ENCODE results near the gene PTPRH. TPM values are rescaled to one million over a fixed set of nuclear protein-coding genes. Genes with fewer than 3 reads are reported as not detected.

Gene PTPRH
- total and polyA plus RNA-seq, 9 of the 15 experiments (the other 6 are each of a cell fraction or from before 2014, with no cell fraction given): 0.87 to 34.3 (median 22.7) TPM

DNA sequence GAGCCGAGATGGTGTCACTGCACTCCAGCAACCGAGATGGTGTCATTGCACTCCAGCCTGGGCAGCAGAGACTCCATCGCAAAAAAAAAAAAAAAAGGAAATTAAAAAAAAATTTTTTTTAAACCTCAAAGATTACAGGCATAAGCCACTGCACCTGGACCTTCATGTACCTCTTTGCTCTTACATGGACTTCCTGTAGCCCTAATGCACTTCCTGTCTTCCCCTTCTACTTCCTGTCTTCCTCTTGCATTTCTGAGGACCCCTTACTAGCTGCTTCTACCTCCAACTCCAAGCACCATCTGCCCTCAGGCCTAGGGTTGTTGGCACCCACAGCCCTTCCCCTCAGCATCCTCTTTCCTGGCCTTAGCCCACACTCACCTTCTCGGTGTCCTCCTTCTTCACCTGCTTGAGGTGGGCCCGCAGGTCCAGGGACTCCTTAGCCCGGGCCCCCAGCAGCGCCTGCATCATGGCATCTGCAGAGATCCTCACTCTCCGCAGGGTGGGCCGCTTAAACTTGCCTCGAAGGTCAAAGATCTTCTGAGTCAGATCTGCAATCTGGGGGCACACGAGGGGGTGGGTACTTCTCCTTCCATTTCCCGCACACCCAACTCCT, 55.5 kb downstream of the PTPRH start:
- FAIRE-seq (no peak), ATAC-seq (no peak), DNase-seq (ENCODE audit: extremely low read depth in 1 of 4, low spot score in 3 of 4) (no peak)
- TF ChIP-seq CBFB (CRISPR knock-in tag; IDR thresholded peaks at IDR 0.05): no peak
- no peak for TF ChIP-seq HSF4 (CRISPR knock-in tag; IDR thresholded peaks at IDR 0.05; ENCODE audit: borderline replicate concordance)
- no peak for TF ChIP-seq CHCHD3 (CRISPR knock-in tag; IDR thresholded peaks at IDR 0.05)
- no peak for TF ChIP-seq SRSF9 (IDR thresholded peaks at IDR 0.05; ENCODE audit: borderline replicate concordance, low read depth, low read length)
- no peak for TF ChIP-seq CSDE1 (IDR thresholded peaks at IDR 0.05)
- TF ChIP-seq, protein P1, sequence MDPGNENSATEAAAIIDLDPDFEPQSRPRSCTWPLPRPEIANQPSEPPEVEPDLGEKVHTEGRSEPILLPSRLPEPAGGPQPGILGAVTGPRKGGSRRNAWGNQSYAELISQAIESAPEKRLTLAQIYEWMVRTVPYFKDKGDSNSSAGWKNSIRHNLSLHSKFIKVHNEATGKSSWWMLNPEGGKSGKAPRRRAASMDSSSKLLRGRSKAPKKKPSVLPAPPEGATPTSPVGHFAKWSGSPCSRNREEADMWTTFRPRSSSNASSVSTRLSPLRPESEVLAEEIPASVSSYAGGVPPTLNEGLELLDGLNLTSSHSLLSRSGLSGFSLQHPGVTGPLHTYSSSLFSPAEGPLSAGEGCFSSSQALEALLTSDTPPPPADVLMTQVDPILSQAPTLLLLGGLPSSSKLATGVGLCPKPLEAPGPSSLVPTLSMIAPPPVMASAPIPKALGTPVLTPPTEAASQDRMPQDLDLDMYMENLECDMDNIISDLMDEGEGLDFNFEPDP (CRISPR knock-in tag; IDR thresholded peaks at IDR 0.05): no peak
- no peak for TF ChIP-seq LCOR (CRISPR knock-in tag; IDR thresholded peaks at IDR 0.05)
- TF ChIP-seq ZFPM2 (CRISPR knock-in tag; IDR thresholded peaks at IDR 0.05): no peak
- no peak for TF ChIP-seq ZNF76 (CRISPR knock-in tag; IDR thresholded peaks at IDR 0.05; ENCODE audit: borderline replicate concordance)
- TF ChIP-seq YY1 (IDR thresholded peaks at IDR 0.05; ENCODE audit: borderline replicate concordance in 1 of 3, control insufficient read depth in 1 of 3, extremely low read depth in 1 of 3, insufficient read depth in 3 of 3, insufficient read length in 1 of 3, insufficient replicate concordance in 2 of 3, low read depth in 1 of 3, low read length in 2 of 3): no peak
- TF ChIP-seq KLF6 (CRISPR knock-in tag; IDR thresholded peaks at IDR 0.05; ENCODE audit: borderline replicate concordance): no peak
- TF ChIP-seq HNRNPK (IDR thresholded peaks at IDR 0.05; ENCODE audit: low read depth, low read length, poor library complexity, severe bottlenecking): no peak
- no peak for TF ChIP-seq GTF2F1 (IDR thresholded peaks at IDR 0.05; ENCODE audit: low read depth, low read length)
- TF ChIP-seq HINFP (tag; conservative IDR thresholded peaks at IDR 0.05; ENCODE audit: low read depth): no peak
- TF ChIP-seq HMGN3 (IDR thresholded peaks at IDR 0.05; ENCODE audit: borderline replicate concordance, extremely low read depth, insufficient read length, low read depth, low read length): no peak
- TF ChIP-seq ELF2 (CRISPR knock-in tag; IDR thresholded peaks at IDR 0.05): no peak
- TF ChIP-seq HDAC2 (IDR thresholded peaks at IDR 0.05): no peak
- Histone ChIP-seq H3K4me1 (replicated peaks in 1 of 2; ENCODE audit: control insufficient read depth in 2 of 2, insufficient read depth in 2 of 2, low read length in 2 of 2) (peaks cover 29 to 58% of the 10 kb centered on the region in 2 experiments), H3K4me2 (ENCODE audit: insufficient read depth, low read length) (no peak overlapping the region), H3K9ac (ENCODE audit: insufficient read depth in 1 of 2, low read depth in 2 of 2, low read length in 2 of 2) (peak overlapping the region in 1 of 2 experiments; percentile 22; a peak in 1 of 4 replicates), H3K9me3 (replicated peaks; ENCODE audit: control insufficient read depth, insufficient read depth, low read depth, low read length) (no peaks in the 10 kb centered on the region; the same call in 1 of the 2 replicates), H3K27me3 (ENCODE audit: control insufficient read depth in 2 of 2, insufficient read depth in 2 of 2, low read length in 2 of 2) (no peaks in the 10 kb centered on the region), H4K20me1 (replicated peaks; ENCODE audit: control insufficient read depth, insufficient read depth, low read length) (no peaks in the 10 kb centered on the region), H3K27ac (ENCODE audit: extremely low read depth, low read depth, low read length) (no peak overlapping the region), H3K9me1 (ENCODE audit: control insufficient read depth, insufficient read depth, low read length) (no peaks in the 10 kb centered on the region), H3K4me3 (no peak overlapping the region), H3K36me3 (ENCODE audit: control insufficient read depth, insufficient read depth, low read length) (peaks cover 18% of the 10 kb centered on the region; the same call in 2 of the 3 replicates), H3K79me2 (ENCODE audit: control insufficient read depth, insufficient read depth, low read length) (no peaks in the 10 kb centered on the region), H2AFZ (ENCODE audit: low read depth, low read length) (no peak overlapping the region)
- no TSS peak for BruUV-seq (replicated peaks)
- CTCF ChIA-PET (ENCODE audit: low intra/inter-chr PET ratio): no interaction called here
- in situ Hi-C loops (cut with MboI): loop anchor here (25.0 kb wide), 1 partner anchor 984 kb away; the partner anchor contains the start of gene ZNF444
- 68% methylated on average over 12 of the region's 12 CpGs for WGBS (ENCODE audit: insufficient coverage, low coverage, missing lambda C conversion rate)
- intact Hi-C loops (cut with micrococcal nuclease): loop anchor here (10.0 kb wide), 1 partner anchor 351 kb away; no protein-coding TSS in a partner anchor
- POLR2A ChIA-PET: interaction anchor here (0.7 kb wide), 1 partner anchor 433 kb away, joined by 3 read pairs; no protein-coding TSS in a partner anchor

All from K562 (cell line).